Liver (tissue), 9 donors: Measurements from ENCODE around the gene SUGP2. TPM values are rescaled to one million over a fixed set of nuclear protein-coding genes. Genes with fewer than 3 reads are reported as not detected.

ENCODE experiments used
- DNase-seq: peaks from one replicate; pipeline ENCODE4 v3.0.0-alpha.2; 2017; ENCODE audit warnings: low spot score
- H3K27ac ChIP-seq, 2 donors: one replicate each; pipeline ENCODE4 v1.7.0; 2013; ENCODE audit warnings: inconsistent platforms in 2 of 2, low read length in 2 of 2, control low read depth in 1 of 2, low read depth in 1 of 2, mild to moderate bottlenecking in 1 of 2
- H3K27me3 ChIP-seq, 4 donors: one replicate each; pipeline versions ENCODE4 v1.6.1 to v1.7.0; 2013; ENCODE audit warnings: low read length in 3 of 4, inconsistent platforms in 1 of 4, mild to moderate bottlenecking in 1 of 4, moderate library complexity in 1 of 4; ENCODE audit not compliant: control insufficient read depth in 4 of 4, insufficient read depth in 4 of 4
- H3K36me3 ChIP-seq, 4 donors: one replicate each; pipeline versions ENCODE4 v1.6.1 to v1.7.0; 2013; ENCODE audit warnings: low read length in 3 of 4, mild to moderate bottlenecking in 3 of 4, low read depth in 1 of 4, moderate library complexity in 1 of 4; ENCODE audit not compliant: control insufficient read depth in 4 of 4, insufficient read depth in 3 of 4
- H3K4me1 ChIP-seq, 4 donors: one replicate each; pipeline versions ENCODE4 v1.6.1 to v1.7.0; 2013; ENCODE audit warnings: low read length in 3 of 4, mild to moderate bottlenecking in 3 of 4, moderate library complexity in 1 of 4; ENCODE audit not compliant: control insufficient read depth in 4 of 4, insufficient read depth in 4 of 4
- H3K4me3 ChIP-seq, 3 donors: one replicate each; pipeline versions ENCODE4 v1.6.1 to v1.7.0; 2013; ENCODE audit warnings: low read length in 3 of 3, control low read depth in 1 of 3, low read depth in 1 of 3, mild to moderate bottlenecking in 1 of 3
- H3K9ac ChIP-seq, 2 donors: one replicate each; pipeline ENCODE4 v1.7.0; 2013; ENCODE audit warnings: low read length in 2 of 2, mild to moderate bottlenecking in 2 of 2, moderate library complexity in 2 of 2, control low read depth in 1 of 2, low read depth in 1 of 2
- H3K9me3 ChIP-seq, 4 donors: one replicate each; pipeline versions ENCODE4 v1.6.1 to v1.7.0; 2013; ENCODE audit warnings: low read length in 3 of 4; ENCODE audit not compliant: control insufficient read depth in 4 of 4
- ATF3 ChIP-seq: IDR thresholded peaks from 2 replicates; pipeline ENCODE4 v1.6.1; 2016; ENCODE audit warnings: antibody characterized with exemption
- CTCF ChIP-seq: fragments of 150-350 bp; IDR thresholded peaks from 2 replicates; pipeline ENCODE4 v1.5.1; 2017; ENCODE audit warnings: improper control_type of control experiment, low read depth, low read length; ENCODE audit not compliant: missing input control
- EGR1 ChIP-seq, 2 donors: IDR thresholded peaks; 2 replicates each; pipeline ENCODE4 v1.6.1; 2016 to 2018; ENCODE audit warnings: antibody characterized with exemption in 2 of 2, low read depth in 2 of 2
- FOXA1 ChIP-seq: IDR thresholded peaks from 2 replicates; pipeline ENCODE4 v1.6.1; 2016; ENCODE audit warnings: antibody characterized with exemption
- FOXA2 ChIP-seq: IDR thresholded peaks from 2 replicates; pipeline ENCODE4 v1.6.1; 2016; ENCODE audit warnings: antibody characterized with exemption
- GABPA ChIP-seq, 2 donors: IDR thresholded peaks in 1 of 2; conservative IDR thresholded peaks in 1 of 2; 2 replicates each; pipeline ENCODE4 v1.6.1; 2016; ENCODE audit warnings: antibody characterized with exemption in 2 of 2, mild to moderate bottlenecking in 1 of 2, moderate library complexity in 1 of 2
- HNF4A ChIP-seq, 2 donors: conservative IDR thresholded peaks; 2 replicates each; pipeline ENCODE4 v1.6.1; 2016; ENCODE audit warnings: antibody characterized with exemption in 2 of 2, mild to moderate bottlenecking in 2 of 2
- HNF4G ChIP-seq: IDR thresholded peaks from 2 replicates; pipeline ENCODE4 v1.6.1; 2016; ENCODE audit warnings: antibody characterized with exemption
- JUND ChIP-seq, 2 donors: IDR thresholded peaks; 2 replicates each; pipeline ENCODE4 v1.6.1; 2016; ENCODE audit warnings: antibody characterized with exemption in 2 of 2
- MAX ChIP-seq: IDR thresholded peaks from 2 replicates; pipeline ENCODE4 v1.6.1; 2016; ENCODE audit warnings: antibody characterized with exemption
- NR2F2 ChIP-seq: IDR thresholded peaks from 2 replicates; pipeline ENCODE4 v1.6.1; 2016; ENCODE audit warnings: antibody characterized with exemption
- RAD21 ChIP-seq, 2 donors: IDR thresholded peaks; 2 replicates each; pipeline ENCODE4 v1.6.1; 2016; ENCODE audit warnings: antibody characterized with exemption in 2 of 2, mild to moderate bottlenecking in 2 of 2
- REST ChIP-seq: IDR thresholded peaks from 2 replicates; pipeline ENCODE4 v1.6.1; 2016; ENCODE audit warnings: antibody characterized with exemption, mild to moderate bottlenecking
- RXRA ChIP-seq, 2 donors: IDR thresholded peaks; 2 replicates each; pipeline ENCODE4 v1.6.1; 2017 to 2018; ENCODE audit warnings: antibody characterized with exemption in 2 of 2, mild to moderate bottlenecking in 1 of 2
- SP1 ChIP-seq: IDR thresholded peaks from 2 replicates; pipeline ENCODE4 v1.6.1; 2018; ENCODE audit warnings: antibody characterized with exemption, mild to moderate bottlenecking
- TAF1 ChIP-seq: conservative IDR thresholded peaks from 2 replicates; pipeline ENCODE4 v1.6.1; 2016; ENCODE audit warnings: antibody characterized with exemption, mild to moderate bottlenecking
- YY1 ChIP-seq: IDR thresholded peaks from 2 replicates; pipeline ENCODE4 v1.6.1; 2016; ENCODE audit warnings: antibody characterized with exemption, mild to moderate bottlenecking
- ZBTB33 ChIP-seq: IDR thresholded peaks from 2 replicates; pipeline ENCODE4 v1.6.1; 2016; ENCODE audit warnings: antibody characterized with exemption
- WGBS: extraction: QIAGEN DNeasy Blood & Tissue Kit; methylation state at CpG from one replicate; pipeline ENCODE4 v1.1.7; 2013; 5-methylcytosine and 5-hydroxymethylcytosine counted together
- polyA plus RNA-seq, 2 donors: library from polyadenylated mRNA; stranded (reverse) in 1 of 2; unstranded in 1 of 2; fragments of 200-250 nt in 1 of 2; fragments of >200 nt in 1 of 2; fragmentation: Nextera tagmentation in 1 of 2; extraction: Ambion mirVana in 1 of 2; gene quantifications; one replicate each; pipeline versions ENCODE4 v1.2.1 to v1.2.3, GENCODE V29; 2013 to 2015
- total RNA-seq, 2 donors: library from RNA; depleted of rRNA; stranded (reverse); fragments of >200 nt; gene quantifications; one replicate each; pipeline ENCODE4 v1.2.3, GENCODE V29; 2014
- donor health status: healthy.
- donor health status: healthy.
- donor health status: healthy.
- donor health status: healthy.
- donor health status: healthy.

Gene SUGP2
- total and polyA plus RNA-seq, 4 donors, result 9.6 to 29.0 (median 19.2) TPM

GRCh38 chr19:19049406-19049805 lies 16.1 kb upstream of the SUGP2 start:
- Histone ChIP-seq H3K36me3 (peaks cover 2 to 3% (median 3%) of the 10 kb centered on the region in 4 donors), H3K27me3 (no peaks in the 10 kb centered on the region), H3K9me3 (no peaks in the 10 kb centered on the region), H3K27ac (no peak overlapping the region), H3K9ac (no peak overlapping the region), H3K4me1 (peaks cover 1 to 45% (median 20%) of the 10 kb centered on the region in 4 donors), H3K4me3 (no peak overlapping the region)
- TF ChIP-seq RXRA (IDR thresholded peaks at IDR 0.05), result no peak
- no peak for DNase-seq
- 93% methylated on average over 2 of the region's 2 CpGs for WGBS

- H3K36me3 ChIP-seq, result peaks cover 0 to 8% (median 4%) of the 10 kb centered on the region in 4 donors
- no peak for DNase-seq
- H3K27ac ChIP-seq, result no peak overlapping the region
- H3K4me1 ChIP-seq, result peaks cover 0 to 26% (median 9%) of the 10 kb centered on the region in 4 donors
- no peaks in the 10 kb centered on the region for H3K9me3 ChIP-seq
- WGBS, result 94% methylated on average over 6 of the region's 6 CpGs
- no peak for TF ChIP-seq SP1
- no peak for TF ChIP-seq MAX
- H3K9ac ChIP-seq, result no peak overlapping the region
- H3K4me3 ChIP-seq, result no peak overlapping the region
- no peaks in the 10 kb centered on the region for H3K27me3 ChIP-seq
Observed at GRCh38 chr19:19043881-19044280, 10.6 kb upstream of the SUGP2 start.

- TF ChIP-seq FOXA2 (no peak), GABPA (IDR thresholded peaks at IDR 0.05 in 1 of 2, conservative IDR thresholded peaks at IDR 0.05 in 1 of 2) (no peak), ZBTB33 (no peak), EGR1 (IDR thresholded peaks at IDR 0.05; ENCODE audit: low read depth in 2 of 2) (no peak), HNF4G (no peak), FOXA1 (no peak), TAF1 (no peak), SP1 (no peak), RXRA (IDR thresholded peaks at IDR 0.05) (no peak), MAX (no peak), ATF3 (no peak), NR2F2 (no peak), JUND (IDR thresholded peaks at IDR 0.05) (no peak), HNF4A (conservative IDR thresholded peaks at IDR 0.05) (no peak), RAD21 (IDR thresholded peaks at IDR 0.05) (no peak), CTCF (no peak), REST (no peak), YY1 (no peak)
- Histone ChIP-seq H3K9me3 (no peaks in the 10 kb centered on the region), H3K36me3 (peaks cover 0 to 8% (median 4%) of the 10 kb centered on the region in 4 donors), H3K4me3 (no peak overlapping the region), H3K9ac (no peak overlapping the region), H3K27ac (no peak overlapping the region), H3K27me3 (no peaks in the 10 kb centered on the region), H3K4me1 (peaks cover 0 to 26% (median 9%) of the 10 kb centered on the region in 4 donors)
- no peak for DNase-seq
- WGBS, result 93% methylated on average over 6 of the region's 6 CpGs
Observed at GRCh38 chr19:19043481-19043880, 10.2 kb upstream of the SUGP2 start.
